Measurements from ENCODE around the gene SMG6. TPM values are rescaled to one million over a fixed set of nuclear protein-coding genes. Genes with fewer than 3 reads are reported as not detected.

SMG6 gene
- polyA plus RNA-seq, 1 of the 3 experiments (the other 2 are of a cell fraction), result 15.7 TPM

- TF ChIP-seq REST (IDR thresholded peaks at IDR 0.05; ENCODE audit: low read depth, low read length) (peak; percentile 58; the same call in 1 of the 2 replicates), MEF2A (IDR thresholded peaks at IDR 0.05; ENCODE audit: borderline replicate concordance, low read depth) (no peak), MXI1 (IDR thresholded peaks at IDR 0.05; ENCODE audit: low read depth, low read length) (no peak; the same call in none of the 2 replicates), TEAD4 (IDR thresholded peaks at IDR 0.05; ENCODE audit: borderline replicate concordance, insufficient read depth) (no peak), SIN3A (IDR thresholded peaks at IDR 0.05; ENCODE audit: borderline replicate concordance, low read depth, low read length) (peak; percentile 82), JUND (IDR thresholded peaks at IDR 0.05) (no peak), CHD2 (IDR thresholded peaks at IDR 0.05; ENCODE audit: low read length, partially characterized antibody) (peak; percentile 73), USF1 (IDR thresholded peaks at IDR 0.05; ENCODE audit: borderline replicate concordance, low read depth) (no peak), SMC3 (IDR thresholded peaks at IDR 0.05; ENCODE audit: low read depth, low read length) (peak; percentile 29; the same call in 1 of the 2 replicates), TCF12 (IDR thresholded peaks at IDR 0.05) (no peak), RAD21 (IDR thresholded peaks at IDR 0.05; ENCODE audit: low read length) (peak; percentile 49), ZBTB33 (IDR thresholded peaks at IDR 0.05; ENCODE audit: borderline replicate concordance, low read depth) (0 out of 2 replicates have a peak, but pooled peaks have one; percentile 27), GABPA (IDR thresholded peaks at IDR 0.05; ENCODE audit: low read depth) (peak; percentile 96), FOXJ3 (CRISPR knock-in tag; IDR thresholded peaks at IDR 0.05) (no peak), NFIC (IDR thresholded peaks at IDR 0.05; ENCODE audit: borderline replicate concordance) (no peak), POLR2AphosphoS5 (IDR thresholded peaks at IDR 0.05; ENCODE audit: low read depth, low read length) (peak; percentile 86), FOXM1 (IDR thresholded peaks at IDR 0.05; ENCODE audit: low read depth) (no peak), RXRA (IDR thresholded peaks at IDR 0.05; ENCODE audit: borderline replicate concordance, low read depth) (no peak), RCOR1 (IDR thresholded peaks at IDR 0.05; ENCODE audit: low read length) (no peak), TAF1 (IDR thresholded peaks at IDR 0.05; ENCODE audit: borderline replicate concordance, low read depth, low read length) (peak; percentile 95), FOSL2 (IDR thresholded peaks at IDR 0.05; ENCODE audit: borderline replicate concordance, low read depth) (no peak)
- TF ChIP-seq, protein P1, sequence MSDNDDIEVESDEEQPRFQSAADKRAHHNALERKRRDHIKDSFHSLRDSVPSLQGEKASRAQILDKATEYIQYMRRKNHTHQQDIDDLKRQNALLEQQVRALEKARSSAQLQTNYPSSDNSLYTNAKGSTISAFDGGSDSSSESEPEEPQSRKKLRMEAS (IDR thresholded peaks at IDR 0.05; ENCODE audit: low read depth), result peak; percentile 68; the same call in 1 of the 2 replicates
- TF ChIP-seq, protein P2, sequence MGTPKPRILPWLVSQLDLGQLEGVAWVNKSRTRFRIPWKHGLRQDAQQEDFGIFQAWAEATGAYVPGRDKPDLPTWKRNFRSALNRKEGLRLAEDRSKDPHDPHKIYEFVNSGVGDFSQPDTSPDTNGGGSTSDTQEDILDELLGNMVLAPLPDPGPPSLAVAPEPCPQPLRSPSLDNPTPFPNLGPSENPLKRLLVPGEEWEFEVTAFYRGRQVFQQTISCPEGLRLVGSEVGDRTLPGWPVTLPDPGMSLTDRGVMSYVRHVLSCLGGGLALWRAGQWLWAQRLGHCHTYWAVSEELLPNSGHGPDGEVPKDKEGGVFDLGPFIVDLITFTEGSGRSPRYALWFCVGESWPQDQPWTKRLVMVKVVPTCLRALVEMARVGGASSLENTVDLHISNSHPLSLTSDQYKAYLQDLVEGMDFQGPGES (IDR thresholded peaks at IDR 0.05; ENCODE audit: low read depth, low read length), result no peak
Measured at GRCh38 chr17:2041561-2042389, 261.8 kb downstream of the SMG6 start, which contains the start of gene OVCA2 (continued).
